ENCODE results near the gene AKAP6.

AKAP6 gene

GRCh38 chr14:32469388-32470160 lies 140.5 kb downstream of the AKAP6 start:
- TF ChIP-seq CTCF (IDR thresholded peaks at IDR 0.05; ENCODE audit: low read depth, low read length, missing control alignments): peak; percentile 21
- DNase-seq (ENCODE audit: low read depth): peak; percentile 42
- in situ Hi-C loops (cut with HindIII; ENCODE audit: low sequenced_read_pairs): no loop called here
- H3K4me3 ChIP-seq (ENCODE audit: low read depth, low read length): no peak overlapping the region

- in situ Hi-C loops (cut with HindIII; ENCODE audit: low sequenced_read_pairs): no loop called here
- TF ChIP-seq CTCF (IDR thresholded peaks at IDR 0.05; ENCODE audit: low read depth, low read length, missing control alignments): no peak
- H3K4me3 ChIP-seq (ENCODE audit: low read depth, low read length): no peak overlapping the region
- DNase-seq (ENCODE audit: low read depth): no peak
These were observed 141.1 kb downstream of the AKAP6 start for GRCh38 chr14:32470161-32470715.

GRCh38 chr14:32471181-32471580 lies 142.1 kb downstream of the AKAP6 start:
- in situ Hi-C loops (cut with HindIII; ENCODE audit: low sequenced_read_pairs): no loop called here
- DNase-seq (ENCODE audit: low read depth): no peak
- TF ChIP-seq CTCF (IDR thresholded peaks at IDR 0.05; ENCODE audit: low read depth, low read length, missing control alignments): no peak
- no peak overlapping the region for H3K4me3 ChIP-seq (ENCODE audit: low read depth, low read length)

GRCh38 chr14:32472076-32472475 lies 143.0 kb downstream of the AKAP6 start:
- TF ChIP-seq CTCF (IDR thresholded peaks at IDR 0.05; ENCODE audit: low read depth, low read length, missing control alignments): no peak
- no peak for DNase-seq (ENCODE audit: low read depth)
- H3K4me3 ChIP-seq (ENCODE audit: low read depth, low read length): no peak overlapping the region
- in situ Hi-C loops (cut with HindIII; ENCODE audit: low sequenced_read_pairs): no loop called here

- peak; percentile 47 for DNase-seq (ENCODE audit: low read depth)
- no peak overlapping the region for H3K4me3 ChIP-seq (ENCODE audit: low read depth, low read length)
- TF ChIP-seq CTCF (IDR thresholded peaks at IDR 0.05; ENCODE audit: low read depth, low read length, missing control alignments): no peak
- in situ Hi-C loops (cut with HindIII; ENCODE audit: low sequenced_read_pairs): no loop called here
These were observed 143.7 kb downstream of the AKAP6 start for GRCh38 chr14:32472512-32473463.

- in situ Hi-C loops (cut with HindIII; ENCODE audit: low sequenced_read_pairs): no loop called here
- no peak overlapping the region for H3K4me3 ChIP-seq (ENCODE audit: low read depth, low read length)
- no peak for TF ChIP-seq CTCF (IDR thresholded peaks at IDR 0.05; ENCODE audit: low read depth, low read length, missing control alignments)
- DNase-seq (ENCODE audit: low read depth): peak; percentile 85
These were observed 144.4 kb downstream of the AKAP6 start for GRCh38 chr14:32473464-32473855.
